ENCODE measurements around the gene MDK. TPM values are rescaled to one million over a fixed set of nuclear protein-coding genes. Genes with fewer than 3 reads are reported as not detected.

Gene MDK
- 384 and 499 TPM in 2 replicates for total RNA-seq

GRCh38 chr11:46381048-46381818 is at the start of gene MDK:
MDK (plus strand) TSS chr11:46381669; CDS start chr11:46382058, 389 bp downstream.
- DNase-seq (ENCODE audit: extremely low read depth, low read depth, low spot score) = no peak

GRCh38 chr11:46332093-46332567 is 49.3 kb upstream of the MDK start:
- no peak for DNase-seq (ENCODE audit: extremely low read depth, low read depth, low spot score)

- no peak for DNase-seq (ENCODE audit: extremely low read depth, low read depth, low spot score)
These were observed 48.7 kb upstream of the MDK start for GRCh38 chr11:46332568-46333393.

GRCh38 chr11:46333394-46333947 is 48.0 kb upstream of the MDK start:
- DNase-seq (ENCODE audit: extremely low read depth, low read depth, low spot score) = no peak

GRCh38 chr11:46334211-46334610 is 47.3 kb upstream of the MDK start:
- DNase-seq (ENCODE audit: extremely low read depth, low read depth, low spot score) = no peak

- DNase-seq (ENCODE audit: extremely low read depth, low read depth, low spot score) = no peak
These were observed 46.2 kb upstream of the MDK start for GRCh38 chr11:46335271-46335670.

- no peak for DNase-seq (ENCODE audit: extremely low read depth, low read depth, low spot score)
These were observed 45.4 kb upstream of the MDK start for GRCh38 chr11:46335890-46336562.

GRCh38 chr11:46336563-46337180 is 44.8 kb upstream of the MDK start:
- DNase-seq (ENCODE audit: extremely low read depth, low read depth, low spot score) = no peak

GRCh38 chr11:46337626-46338345 is 43.7 kb upstream of the MDK start:
- no peak for DNase-seq (ENCODE audit: extremely low read depth, low read depth, low spot score)

- no peak for DNase-seq (ENCODE audit: extremely low read depth, low read depth, low spot score)
These were observed 42.9 kb upstream of the MDK start for GRCh38 chr11:46338636-46338987.

- no peak for DNase-seq (ENCODE audit: extremely low read depth, low read depth, low spot score)
These were observed 42.3 kb upstream of the MDK start for GRCh38 chr11:46338988-46339666.

- DNase-seq (ENCODE audit: extremely low read depth, low read depth, low spot score) = no peak
These were observed 41.7 kb upstream of the MDK start for GRCh38 chr11:46339816-46340215.

GRCh38 chr11:46341454-46341853 is 40.0 kb upstream of the MDK start:
- DNase-seq (ENCODE audit: extremely low read depth, low read depth, low spot score) = no peak

- DNase-seq (ENCODE audit: extremely low read depth, low read depth, low spot score) = no peak
These were observed 39.2 kb upstream of the MDK start for GRCh38 chr11:46342239-46342638.

- no peak for DNase-seq (ENCODE audit: extremely low read depth, low read depth, low spot score)
These were observed 37.9 kb upstream of the MDK start for GRCh38 chr11:46343520-46343919.

GRCh38 chr11:46345131-46345597 is 36.3 kb upstream of the MDK start:
- DNase-seq (ENCODE audit: extremely low read depth, low read depth, low spot score) = no peak

GRCh38 chr11:46345881-46346484 is 35.5 kb upstream of the MDK start:
- no peak for DNase-seq (ENCODE audit: extremely low read depth, low read depth, low spot score)

- DNase-seq (ENCODE audit: extremely low read depth, low read depth, low spot score) = no peak
These were observed 34.4 kb upstream of the MDK start, which contains the start of gene DGKZ for GRCh38 chr11:46346886-46347636. DGKZ (plus strand) TSS chr11:46347463; CDS start chr11:46347660, 197 bp downstream.
